ENCODE measurements around the gene RPS27L. TPM values are rescaled to one million over a fixed set of nuclear protein-coding genes. Genes with fewer than 3 reads are reported as not detected.

RPS27L gene
- total and polyA plus RNA-seq, 9 of the 15 experiments (the other 6 are each of a cell fraction or from before 2014, with no cell fraction given) = 72.2 to 382 (median 116) TPM

- peak; percentile 49; the same call in 1 of the 2 replicates for TF ChIP-seq THAP12 (CRISPR knock-in tag; IDR thresholded peaks at IDR 0.05)
- TF ChIP-seq SOX6 (IDR thresholded peaks at IDR 0.05) = peak; percentile 54; the same call in 1 of the 2 replicates
- TF ChIP-seq MAFK (IDR thresholded peaks at IDR 0.05; ENCODE audit: low read length) = 0 out of 2 replicates have a peak, but pooled peaks have one; percentile 10
- TF ChIP-seq NBN (IDR thresholded peaks at IDR 0.05; ENCODE audit: low read depth) = peak; percentile 95
- TF ChIP-seq, protein P1, sequence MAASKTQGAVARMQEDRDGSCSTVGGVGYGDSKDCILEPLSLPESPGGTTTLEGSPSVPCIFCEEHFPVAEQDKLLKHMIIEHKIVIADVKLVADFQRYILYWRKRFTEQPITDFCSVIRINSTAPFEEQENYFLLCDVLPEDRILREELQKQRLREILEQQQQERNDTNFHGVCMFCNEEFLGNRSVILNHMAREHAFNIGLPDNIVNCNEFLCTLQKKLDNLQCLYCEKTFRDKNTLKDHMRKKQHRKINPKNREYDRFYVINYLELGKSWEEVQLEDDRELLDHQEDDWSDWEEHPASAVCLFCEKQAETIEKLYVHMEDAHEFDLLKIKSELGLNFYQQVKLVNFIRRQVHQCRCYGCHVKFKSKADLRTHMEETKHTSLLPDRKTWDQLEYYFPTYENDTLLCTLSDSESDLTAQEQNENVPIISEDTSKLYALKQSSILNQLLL (CRISPR knock-in tag; IDR thresholded peaks at IDR 0.05; ENCODE audit: borderline replicate concordance) = no peak
- TF ChIP-seq, protein P2, sequence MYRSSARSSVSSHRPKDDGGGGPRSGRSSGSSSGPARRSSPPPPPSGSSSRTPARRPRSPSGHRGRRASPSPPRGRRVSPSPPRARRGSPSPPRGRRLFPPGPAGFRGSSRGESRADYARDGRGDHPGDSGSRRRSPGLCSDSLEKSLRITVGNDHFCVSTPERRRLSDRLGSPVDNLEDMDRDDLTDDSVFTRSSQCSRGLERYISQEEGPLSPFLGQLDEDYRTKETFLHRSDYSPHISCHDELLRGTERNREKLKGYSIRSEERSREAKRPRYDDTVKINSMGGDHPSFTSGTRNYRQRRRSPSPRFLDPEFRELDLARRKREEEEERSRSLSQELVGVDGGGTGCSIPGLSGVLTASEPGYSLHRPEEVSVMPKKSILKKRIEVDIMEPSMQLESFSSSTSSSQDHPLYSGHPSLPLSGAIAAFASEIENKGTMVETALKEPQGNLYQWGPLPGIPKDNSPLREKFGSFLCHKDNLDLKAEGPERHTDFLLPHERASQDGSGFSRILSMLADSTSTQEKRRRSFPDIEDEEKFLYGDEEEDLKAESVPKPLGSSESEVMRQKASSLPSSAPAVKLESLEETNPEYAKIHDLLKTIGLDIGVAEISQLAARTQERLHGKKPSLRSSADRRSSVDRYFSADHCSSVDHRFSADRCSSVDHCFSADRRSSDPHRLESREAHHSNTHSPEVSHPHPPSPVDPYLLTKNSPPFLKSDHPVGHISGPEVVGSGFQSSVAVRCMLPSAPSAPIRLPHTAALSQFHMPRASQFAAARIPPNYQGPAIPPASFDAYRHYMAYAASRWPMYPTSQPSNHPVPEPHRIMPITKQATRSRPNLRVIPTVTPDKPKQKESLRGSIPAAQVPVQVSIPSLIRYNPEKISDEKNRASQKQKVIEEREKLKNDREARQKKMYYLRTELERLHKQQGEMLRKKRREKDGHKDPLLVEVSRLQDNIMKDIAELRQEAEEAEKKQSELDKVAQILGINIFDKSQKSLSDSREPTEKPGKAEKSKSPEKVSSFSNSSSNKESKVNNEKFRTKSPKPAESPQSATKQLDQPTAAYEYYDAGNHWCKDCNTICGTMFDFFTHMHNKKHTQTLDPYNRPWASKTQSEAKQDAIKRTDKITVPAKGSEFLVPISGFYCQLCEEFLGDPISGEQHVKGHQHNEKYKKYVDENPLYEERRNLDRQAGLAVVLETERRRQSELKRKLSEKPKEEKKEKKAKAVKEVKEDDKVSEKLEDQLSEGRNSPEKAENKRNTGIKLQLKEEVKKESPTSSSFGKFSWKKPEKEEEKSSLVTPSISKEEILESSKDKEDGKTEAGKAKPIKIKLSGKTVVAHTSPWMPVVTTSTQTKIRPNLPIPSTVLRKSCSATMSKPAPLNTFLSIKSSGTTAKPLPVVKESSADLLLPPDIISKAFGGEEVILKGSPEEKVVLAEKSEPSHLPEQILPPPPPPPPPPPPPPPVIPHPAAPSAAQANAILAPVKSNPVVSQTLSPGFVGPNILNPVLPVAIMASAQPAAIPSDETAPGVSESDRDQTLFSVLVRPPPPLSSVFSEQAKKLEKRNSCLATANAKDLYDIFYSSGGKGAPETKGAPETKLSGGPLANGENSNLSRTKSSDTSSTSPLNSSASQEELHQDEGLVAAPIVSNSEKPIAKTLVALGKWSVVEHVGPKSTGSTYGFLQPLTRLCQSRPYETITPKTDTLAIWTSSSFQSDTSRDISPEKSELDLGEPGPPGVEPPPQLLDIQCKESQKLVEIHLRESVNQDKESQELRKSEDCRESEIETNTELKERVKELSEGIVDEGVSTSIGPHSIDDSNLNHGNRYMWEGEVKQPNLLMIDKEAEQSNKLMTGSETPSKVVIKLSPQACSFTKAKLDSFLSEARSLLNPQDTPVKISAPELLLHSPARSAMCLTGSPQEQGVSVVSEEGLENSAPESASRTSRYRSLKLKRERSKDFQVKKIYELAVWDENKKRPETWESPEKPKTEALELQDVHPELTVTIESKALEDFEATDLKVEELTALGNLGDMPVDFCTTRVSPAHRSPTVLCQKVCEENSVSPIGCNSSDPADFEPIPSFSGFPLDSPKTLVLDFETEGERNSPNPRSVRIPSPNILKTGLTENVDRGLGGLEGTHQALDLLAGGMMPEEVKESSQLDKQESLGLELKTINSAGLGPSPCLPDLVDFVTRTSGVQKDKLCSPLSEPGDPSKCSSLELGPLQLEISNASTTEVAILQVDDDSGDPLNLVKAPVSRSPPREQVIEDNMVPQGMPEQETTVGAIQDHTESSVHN (IDR thresholded peaks at IDR 0.05; ENCODE audit: borderline replicate concordance in 1 of 2, low read depth in 1 of 2) = 0 out of 4 replicates have a peak, but pooled peaks of 1 of the 2 experiments have one; percentile 7
- TF ChIP-seq ZEB2 (IDR thresholded peaks at IDR 0.05) = 0 out of 2 replicates have a peak, but pooled peaks have one; percentile 25
- TF ChIP-seq ZNF41 (CRISPR knock-in tag; conservative IDR thresholded peaks at IDR 0.05) = no peak
- TF ChIP-seq ZNF584 (CRISPR knock-in tag; IDR thresholded peaks at IDR 0.05; ENCODE audit: low read depth) = no peak
- TF ChIP-seq CHD2 (IDR thresholded peaks at IDR 0.05; ENCODE audit: low read depth, low read length) = no peak
- TF ChIP-seq NR2F6 (CRISPR knock-in tag; IDR thresholded peaks at IDR 0.05) = no peak
Measured at GRCh38 chr15:63157118-63157843, at the start of gene RPS27L (continued).

All from K562 (cell line).